KOPT-K1 (cell line): Measurements from ENCODE around the gene PCYT2.
"Not testable (repeated sequence)": the region's sequence is repeated elsewhere in the genome, so short reads cannot be mapped to it uniquely, and the experiment has no call there.

Experiments
- H3K27ac ChIP-seq: fragments of 200-600 bp; sonication (generic); 2 replicates; pipeline ENCODE4 v1.5.1; 2016; ENCODE audit warnings: antibody characterized with exemption, mild to moderate bottlenecking, low read depth, low read length; ENCODE audit not compliant: poor library complexity, severe bottlenecking
- H3K36me3 ChIP-seq: fragments of 200-600 bp; sonication (generic); 2 replicates; pipeline ENCODE4 v1.5.1; 2017; ENCODE audit warnings: antibody characterized with exemption, mild to moderate bottlenecking, low read length, moderate library complexity; ENCODE audit not compliant: insufficient read depth
- H3K9me3 ChIP-seq: fragments of 200-600 bp; sonication (generic); 2 replicates; pipeline ENCODE4 v1.5.1; 2017; ENCODE audit warnings: antibody characterized with exemption, low read length, mild to moderate bottlenecking; ENCODE audit not compliant: insufficient read depth, poor library complexity, severe bottlenecking

Gene PCYT2

GRCh38 chr17:81924557-81925532 is 13.6 kb upstream of the PCYT2 start:
- Histone ChIP-seq H3K36me3 (peaks cover 22% of the 10 kb centered on the region; the same call in 1 of the 2 replicates), H3K9me3 (no peaks in the 10 kb centered on the region), H3K27ac (no peak overlapping the region)

DNA sequence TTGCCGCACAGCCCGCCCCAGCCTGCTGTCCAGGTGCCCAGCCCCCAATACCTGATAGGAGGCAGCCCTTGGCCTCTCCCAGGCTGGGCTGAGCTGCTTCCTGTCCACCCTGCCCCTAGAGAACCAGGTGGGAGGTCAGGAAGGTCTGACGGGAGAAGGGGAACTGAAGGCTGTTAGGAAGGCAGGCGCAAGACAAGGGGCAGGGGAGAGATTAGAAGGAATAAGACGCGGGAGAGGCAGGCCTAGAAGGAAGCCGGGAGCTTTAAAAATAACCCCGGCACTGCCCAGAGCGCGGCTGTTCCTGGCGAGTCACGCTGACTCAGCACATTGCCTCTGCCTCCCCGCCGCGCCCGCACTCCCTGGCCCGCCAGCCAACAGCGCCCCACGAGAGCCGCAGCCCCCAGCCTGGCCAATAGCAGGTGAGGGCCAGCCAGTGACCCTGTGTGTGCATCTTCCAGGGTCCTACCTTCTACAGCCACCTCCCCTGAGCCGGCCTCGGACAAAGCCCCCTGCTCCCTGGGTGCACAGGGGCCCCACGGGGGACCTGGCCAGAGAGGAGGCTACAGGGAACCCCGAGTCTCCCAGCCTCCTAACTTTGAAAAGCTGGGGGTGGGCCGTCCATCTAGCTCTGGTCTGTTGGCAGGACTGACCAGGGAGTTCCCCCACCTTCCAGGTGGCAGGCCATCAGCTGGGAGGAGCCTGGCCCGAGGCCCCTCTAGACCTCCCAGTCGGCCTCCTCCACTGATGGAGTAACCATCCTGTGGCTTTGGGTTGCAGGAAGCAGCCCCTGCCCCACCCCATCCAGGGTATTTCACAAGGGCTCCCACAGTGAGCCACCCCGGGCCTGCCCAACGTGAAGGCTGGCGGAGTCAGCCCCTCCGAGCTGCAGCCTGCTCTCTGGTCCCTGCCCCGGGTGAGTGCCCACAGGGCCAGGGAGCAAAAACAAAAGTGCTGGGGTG is 12.4 kb upstream of the PCYT2 start:
- no peaks in the 10 kb centered on the region for H3K9me3 ChIP-seq
- H3K27ac ChIP-seq = no peak overlapping the region
- peaks cover 29% of the 10 kb centered on the region for H3K36me3 ChIP-seq

GRCh38 chr17:81922566-81923301 is 11.5 kb upstream of the PCYT2 start:
- peaks cover 29% of the 10 kb centered on the region for H3K36me3 ChIP-seq
- H3K9me3 ChIP-seq = no peaks in the 10 kb centered on the region
- no peak overlapping the region for H3K27ac ChIP-seq

DNA sequence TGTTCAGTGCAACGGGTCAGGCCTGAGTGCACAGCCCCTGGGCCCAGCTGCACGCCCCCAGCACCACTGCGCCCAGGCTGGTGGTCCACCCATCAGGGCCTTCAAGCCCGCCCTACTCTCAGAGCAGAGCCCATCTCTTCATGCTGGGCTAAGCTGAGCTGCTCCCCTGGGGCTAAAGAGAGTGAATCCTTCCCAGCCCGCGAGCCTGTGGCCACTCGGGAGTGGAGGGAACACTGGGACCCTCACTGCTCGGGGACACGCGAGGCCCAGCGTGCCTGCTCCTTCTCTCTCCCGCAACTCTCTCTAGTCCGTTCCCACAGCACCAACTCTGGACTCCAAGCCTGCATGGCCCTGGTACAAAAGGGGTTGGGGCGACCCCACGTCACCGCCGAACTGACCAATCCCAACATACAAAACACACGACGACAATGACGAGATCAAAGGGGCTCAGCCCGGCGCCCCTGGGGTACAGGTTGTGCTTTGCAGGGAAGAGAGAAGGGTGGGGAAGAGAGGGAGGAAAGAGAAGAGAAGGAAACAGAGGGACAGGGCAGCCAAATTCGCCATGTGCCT is 10.9 kb upstream of the PCYT2 start:
- Histone ChIP-seq H3K27ac (no peak overlapping the region), H3K9me3 (no peaks in the 10 kb centered on the region), H3K36me3 (peaks cover 29% of the 10 kb centered on the region)

DNA sequence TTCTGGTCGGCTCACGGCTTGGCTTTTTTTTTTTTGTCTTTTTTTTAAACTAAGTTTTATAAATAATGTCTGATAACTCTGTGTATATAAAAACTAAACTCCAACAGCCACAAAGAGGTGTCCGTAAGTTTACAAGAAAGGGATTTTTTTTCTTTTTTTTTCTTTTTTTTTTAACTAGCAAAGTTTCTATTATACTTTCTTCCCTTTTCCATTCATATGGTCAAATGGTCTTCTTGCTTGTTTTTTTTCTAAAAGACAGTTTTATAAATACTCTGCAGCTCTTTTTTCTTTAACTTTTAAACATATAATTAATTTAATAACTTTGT is 10.3 kb upstream of the PCYT2 start:
- no peak overlapping the region for H3K27ac ChIP-seq
- H3K36me3 ChIP-seq = peaks cover 29% of the 10 kb centered on the region
- H3K9me3 ChIP-seq = no peaks in the 10 kb centered on the region

DNA sequence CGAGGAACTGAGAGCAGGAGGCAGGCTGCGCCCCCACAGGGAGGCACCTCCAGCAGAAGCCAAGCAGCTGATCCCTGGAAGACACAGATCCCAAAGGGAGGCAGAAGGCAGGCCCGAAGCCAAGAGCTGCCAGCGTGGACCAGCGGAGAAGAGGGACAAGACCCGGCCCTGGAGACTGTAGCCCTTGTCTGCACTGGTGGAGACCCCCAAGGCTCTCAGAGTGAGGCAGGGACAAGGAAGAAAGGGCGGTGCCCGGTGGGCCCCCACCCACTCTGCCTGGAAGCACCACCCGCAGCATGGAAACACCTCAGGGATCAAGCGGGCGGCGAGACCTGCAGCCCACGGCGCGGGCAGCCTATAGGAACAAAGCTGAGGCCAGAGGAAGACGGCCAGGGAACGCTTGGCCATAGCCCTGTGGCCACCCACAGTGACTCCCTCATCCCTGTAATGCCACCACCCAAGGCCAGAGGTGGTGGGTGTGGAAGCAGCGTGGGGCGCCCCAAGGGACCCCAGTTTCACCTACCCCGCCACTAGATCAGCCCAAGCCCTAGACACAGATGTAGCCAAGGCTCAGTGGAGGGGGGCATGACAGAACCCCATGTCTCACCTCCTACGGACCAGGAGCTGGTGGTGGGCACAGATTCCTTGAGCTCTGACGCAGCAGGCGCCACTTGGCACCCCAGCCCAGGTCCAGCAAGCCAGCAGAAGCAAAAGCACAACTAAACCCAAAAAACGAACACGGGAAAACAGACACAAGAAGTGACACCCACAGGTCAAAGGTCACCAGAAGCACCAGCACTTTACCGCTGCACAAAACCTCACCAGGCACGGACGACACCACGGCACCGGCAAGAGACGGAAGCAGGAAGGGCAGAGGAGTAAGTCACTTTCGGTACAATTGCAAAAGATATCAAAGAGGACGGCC is 9.7 kb upstream of the PCYT2 start:
- Histone ChIP-seq H3K27ac (no peak overlapping the region), H3K36me3 (peaks cover 33% of the 10 kb centered on the region), H3K9me3 (no peaks in the 10 kb centered on the region)

DNA sequence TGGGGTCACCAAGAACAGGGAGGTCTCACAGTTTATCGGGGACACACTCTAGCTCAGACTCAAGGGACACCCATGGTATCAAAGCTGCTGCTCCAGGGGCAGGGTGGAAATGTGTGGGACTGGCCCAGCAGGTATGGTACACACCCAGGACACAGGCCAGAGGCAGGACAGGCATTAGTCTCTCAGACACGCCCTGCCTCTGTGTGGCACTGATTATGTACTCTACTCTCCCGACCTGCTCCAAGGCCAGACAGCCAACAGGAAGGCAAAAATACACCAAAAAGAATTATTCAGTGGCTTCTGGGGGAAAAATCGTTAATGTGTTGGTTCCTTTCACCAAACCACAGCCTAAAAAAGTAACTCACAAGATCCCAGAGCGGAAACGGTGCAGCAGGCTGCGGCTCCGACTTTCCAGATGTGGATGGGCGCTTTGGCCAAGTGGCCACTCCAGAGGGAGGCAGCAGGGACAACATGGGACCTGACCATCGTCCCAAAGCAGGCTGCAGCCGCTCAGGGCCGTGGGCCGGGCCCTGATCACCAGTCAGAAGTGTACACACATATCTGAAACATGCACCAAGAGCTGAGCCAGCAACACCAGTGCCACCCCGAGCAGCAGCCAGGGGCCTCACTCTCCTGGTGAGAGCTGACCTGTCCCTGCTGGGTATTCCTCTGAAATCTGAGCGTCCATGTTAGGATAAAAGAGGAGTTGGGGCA is 7.8 kb upstream of the PCYT2 start:
- Histone ChIP-seq H3K27ac (no peak overlapping the region), H3K9me3 (no peaks in the 10 kb centered on the region), H3K36me3 (peaks cover 52% of the 10 kb centered on the region)

DNA sequence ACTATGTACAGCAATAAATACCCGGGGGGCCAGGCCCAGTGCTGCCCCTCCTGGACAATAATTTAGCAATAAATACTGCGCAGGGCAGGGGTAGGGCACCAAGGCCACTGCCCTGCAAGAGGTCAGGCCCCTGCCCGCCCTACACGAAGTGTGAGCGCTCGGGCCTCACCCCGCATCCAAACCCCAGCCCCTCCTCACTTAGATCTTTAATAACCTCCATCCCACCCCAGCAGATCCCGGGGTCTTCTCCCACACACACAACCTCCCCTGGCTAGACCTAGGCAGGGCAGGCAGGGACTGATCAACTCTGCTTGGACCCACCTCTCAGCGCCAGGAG is 7.1 kb upstream of the PCYT2 start:
- peak overlapping the region; percentile 67 for H3K27ac ChIP-seq
- peaks cover 59% of the 10 kb centered on the region for H3K36me3 ChIP-seq
- H3K9me3 ChIP-seq = not testable (repeated sequence)

- Histone ChIP-seq H3K36me3 (peaks cover 62% of the 10 kb centered on the region), H3K27ac (peak within 1 kb of the TSS; percentile 67), H3K9me3 (no peaks in the 10 kb centered on the region)
Observed at GRCh38 chr17:81917565-81918332, 6.5 kb upstream of the PCYT2 start, which contains the start of gene SIRT7. TSS of gene SIRT7 (minus strand) at chr17:81918176. CDS start at chr17:81918131, 45 bp downstream.

DNA sequence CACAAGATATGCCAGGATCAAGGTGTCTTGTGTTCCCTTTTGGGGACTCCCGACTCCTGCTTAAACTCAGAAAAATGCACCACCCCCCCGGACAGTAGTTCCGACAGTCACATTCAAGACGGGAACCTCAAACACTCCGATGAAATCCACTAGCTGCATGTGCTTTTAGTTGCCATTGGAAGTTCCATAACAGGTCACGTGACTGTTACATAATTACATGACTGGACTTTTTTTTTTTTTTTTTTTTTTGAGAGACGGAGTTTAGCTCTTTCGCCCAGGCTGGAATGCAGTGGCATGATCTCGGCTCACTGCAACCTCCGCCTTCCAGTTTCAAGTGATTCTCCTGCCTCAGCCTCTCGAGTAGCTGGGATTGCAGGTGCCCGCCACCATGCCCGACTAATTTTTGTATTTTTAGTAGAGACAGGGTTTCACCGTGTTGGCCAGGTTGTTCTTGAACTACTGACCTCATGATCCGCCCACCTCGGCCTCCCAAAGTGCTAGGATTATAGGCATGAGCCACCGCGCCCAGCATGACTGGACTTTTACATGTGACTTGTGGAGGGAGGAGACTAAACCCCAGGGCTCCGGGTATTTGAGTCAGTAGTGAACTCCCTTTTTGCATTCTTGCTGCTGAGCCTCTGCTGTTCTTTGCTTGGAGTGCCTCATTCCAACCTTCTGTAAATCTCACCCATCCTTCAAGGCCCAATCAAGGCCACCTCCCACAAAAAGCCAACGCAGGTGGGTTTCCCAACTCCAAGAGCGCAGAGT is 5.2 kb upstream of the PCYT2 start:
- peaks cover 64% of the 10 kb centered on the region for H3K36me3 ChIP-seq
- H3K9me3 ChIP-seq = no peaks in the 10 kb centered on the region

DNA sequence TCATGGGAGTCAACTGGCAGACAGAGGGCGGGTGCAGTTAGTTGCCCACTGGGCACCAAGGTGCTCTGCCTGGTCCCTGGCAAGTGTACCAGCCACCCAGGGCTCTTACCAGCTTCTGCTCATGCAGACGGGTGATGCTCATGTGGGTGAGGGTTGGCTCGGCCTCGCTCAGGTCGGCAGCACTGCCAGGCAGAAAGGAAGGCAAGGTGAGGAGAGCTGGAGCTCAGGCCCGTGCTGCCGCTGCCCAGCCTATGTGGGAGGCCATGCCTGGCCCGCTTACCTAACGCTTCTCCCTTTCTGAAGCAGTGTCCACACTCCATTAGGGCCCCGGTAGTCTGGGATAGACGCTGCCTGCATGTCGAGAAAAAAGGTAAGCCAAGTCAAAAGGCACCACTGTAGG is 4.1 kb upstream of the PCYT2 start:
- peaks cover 58% of the 10 kb centered on the region for H3K36me3 ChIP-seq
- no peak overlapping the region for H3K27ac ChIP-seq
- H3K9me3 ChIP-seq = no peaks in the 10 kb centered on the region

More for the DNA sequence above, 5.2 kb upstream of the PCYT2 start:
- H3K27ac ChIP-seq = no peak overlapping the region
